Liver (tissue), 9 donors: ENCODE results near the gene LPAR1. TPM values are rescaled to one million over a fixed set of nuclear protein-coding genes. Genes with fewer than 3 reads are reported as not detected.
A peak's percentile ranks its signal among the peaks of the same experiment; 100 is the strongest.

Experiments
- DNase-seq: peaks from one replicate; pipeline ENCODE4 v3.0.0-alpha.2; 2017; ENCODE audit warnings: low spot score
- H3K27ac ChIP-seq, 2 donors: one replicate each; pipeline ENCODE4 v1.7.0; 2013; ENCODE audit warnings: inconsistent platforms in 2 of 2, low read length in 2 of 2, control low read depth in 1 of 2, low read depth in 1 of 2, mild to moderate bottlenecking in 1 of 2
- H3K27me3 ChIP-seq, 4 donors: one replicate each; pipeline versions ENCODE4 v1.6.1 to v1.7.0; 2013; ENCODE audit warnings: low read length in 3 of 4, inconsistent platforms in 1 of 4, mild to moderate bottlenecking in 1 of 4, moderate library complexity in 1 of 4; ENCODE audit not compliant: control insufficient read depth in 4 of 4, insufficient read depth in 4 of 4
- H3K36me3 ChIP-seq, 4 donors: one replicate each; pipeline versions ENCODE4 v1.6.1 to v1.7.0; 2013; ENCODE audit warnings: low read length in 3 of 4, mild to moderate bottlenecking in 3 of 4, low read depth in 1 of 4, moderate library complexity in 1 of 4; ENCODE audit not compliant: control insufficient read depth in 4 of 4, insufficient read depth in 3 of 4
- H3K4me1 ChIP-seq, 4 donors: one replicate each; pipeline versions ENCODE4 v1.6.1 to v1.7.0; 2013; ENCODE audit warnings: low read length in 3 of 4, mild to moderate bottlenecking in 3 of 4, moderate library complexity in 1 of 4; ENCODE audit not compliant: control insufficient read depth in 4 of 4, insufficient read depth in 4 of 4
- H3K4me3 ChIP-seq, 3 donors: one replicate each; pipeline versions ENCODE4 v1.6.1 to v1.7.0; 2013; ENCODE audit warnings: low read length in 3 of 3, control low read depth in 1 of 3, low read depth in 1 of 3, mild to moderate bottlenecking in 1 of 3
- H3K9ac ChIP-seq, 2 donors: one replicate each; pipeline ENCODE4 v1.7.0; 2013; ENCODE audit warnings: low read length in 2 of 2, mild to moderate bottlenecking in 2 of 2, moderate library complexity in 2 of 2, control low read depth in 1 of 2, low read depth in 1 of 2
- H3K9me3 ChIP-seq, 4 donors: one replicate each; pipeline versions ENCODE4 v1.6.1 to v1.7.0; 2013; ENCODE audit warnings: low read length in 3 of 4; ENCODE audit not compliant: control insufficient read depth in 4 of 4
- ATF3 ChIP-seq: IDR thresholded peaks from 2 replicates; pipeline ENCODE4 v1.6.1; 2016; ENCODE audit warnings: antibody characterized with exemption
- CTCF ChIP-seq: fragments of 150-350 bp; IDR thresholded peaks from 2 replicates; pipeline ENCODE4 v1.5.1; 2017; ENCODE audit warnings: improper control_type of control experiment, low read depth, low read length; ENCODE audit not compliant: missing input control
- EGR1 ChIP-seq, 2 donors: IDR thresholded peaks; 2 replicates each; pipeline ENCODE4 v1.6.1; 2016 to 2018; ENCODE audit warnings: antibody characterized with exemption in 2 of 2, low read depth in 2 of 2
- FOXA1 ChIP-seq: IDR thresholded peaks from 2 replicates; pipeline ENCODE4 v1.6.1; 2016; ENCODE audit warnings: antibody characterized with exemption
- FOXA2 ChIP-seq: IDR thresholded peaks from 2 replicates; pipeline ENCODE4 v1.6.1; 2016; ENCODE audit warnings: antibody characterized with exemption
- GABPA ChIP-seq, 2 donors: IDR thresholded peaks in 1 of 2; conservative IDR thresholded peaks in 1 of 2; 2 replicates each; pipeline ENCODE4 v1.6.1; 2016; ENCODE audit warnings: antibody characterized with exemption in 2 of 2, mild to moderate bottlenecking in 1 of 2, moderate library complexity in 1 of 2
- HNF4A ChIP-seq, 2 donors: conservative IDR thresholded peaks; 2 replicates each; pipeline ENCODE4 v1.6.1; 2016; ENCODE audit warnings: antibody characterized with exemption in 2 of 2, mild to moderate bottlenecking in 2 of 2
- HNF4G ChIP-seq: IDR thresholded peaks from 2 replicates; pipeline ENCODE4 v1.6.1; 2016; ENCODE audit warnings: antibody characterized with exemption
- JUND ChIP-seq, 2 donors: IDR thresholded peaks; 2 replicates each; pipeline ENCODE4 v1.6.1; 2016; ENCODE audit warnings: antibody characterized with exemption in 2 of 2
- NR2F2 ChIP-seq: IDR thresholded peaks from 2 replicates; pipeline ENCODE4 v1.6.1; 2016; ENCODE audit warnings: antibody characterized with exemption
- RAD21 ChIP-seq, 2 donors: IDR thresholded peaks; 2 replicates each; pipeline ENCODE4 v1.6.1; 2016; ENCODE audit warnings: antibody characterized with exemption in 2 of 2, mild to moderate bottlenecking in 2 of 2
- REST ChIP-seq: IDR thresholded peaks from 2 replicates; pipeline ENCODE4 v1.6.1; 2016; ENCODE audit warnings: antibody characterized with exemption, mild to moderate bottlenecking
- SP1 ChIP-seq: IDR thresholded peaks from 2 replicates; pipeline ENCODE4 v1.6.1; 2018; ENCODE audit warnings: antibody characterized with exemption, mild to moderate bottlenecking
- TAF1 ChIP-seq: conservative IDR thresholded peaks from 2 replicates; pipeline ENCODE4 v1.6.1; 2016; ENCODE audit warnings: antibody characterized with exemption, mild to moderate bottlenecking
- YY1 ChIP-seq: IDR thresholded peaks from 2 replicates; pipeline ENCODE4 v1.6.1; 2016; ENCODE audit warnings: antibody characterized with exemption, mild to moderate bottlenecking
- ZBTB33 ChIP-seq: IDR thresholded peaks from 2 replicates; pipeline ENCODE4 v1.6.1; 2016; ENCODE audit warnings: antibody characterized with exemption
- WGBS: extraction: QIAGEN DNeasy Blood & Tissue Kit; methylation state at CpG from one replicate; pipeline ENCODE4 v1.1.7; 2013; 5-methylcytosine and 5-hydroxymethylcytosine counted together
- polyA plus RNA-seq, 2 donors: library from polyadenylated mRNA; stranded (reverse) in 1 of 2; unstranded in 1 of 2; fragments of 200-250 nt in 1 of 2; fragments of >200 nt in 1 of 2; fragmentation: Nextera tagmentation in 1 of 2; extraction: Ambion mirVana in 1 of 2; gene quantifications; one replicate each; pipeline versions ENCODE4 v1.2.1 to v1.2.3, GENCODE V29; 2013 to 2015
- total RNA-seq, 2 donors: library from RNA; depleted of rRNA; stranded (reverse); fragments of >200 nt; gene quantifications; one replicate each; pipeline ENCODE4 v1.2.3, GENCODE V29; 2014
- donor health status: healthy.
- donor health status: healthy.
- donor health status: healthy.
- donor health status: healthy.
- donor health status: healthy.

Gene LPAR1
- total and polyA plus RNA-seq, 4 donors = 0.51 to 3.6 (median 1.1) TPM

GRCh38 chr9:110874963-110875674 is 163.2 kb downstream of the LPAR1 start:
- peak in 1 of 2 donors; percentile 27 for TF ChIP-seq RAD21 (IDR thresholded peaks at IDR 0.05)
- TF ChIP-seq ZBTB33 = no peak
- no peak for TF ChIP-seq GABPA (IDR thresholded peaks at IDR 0.05 in 1 of 2, conservative IDR thresholded peaks at IDR 0.05 in 1 of 2)
- TF ChIP-seq FOXA1 = no peak
- peak; percentile 13 for TF ChIP-seq REST
- no peak for TF ChIP-seq HNF4G
- TF ChIP-seq YY1 = no peak
- TF ChIP-seq NR2F2 = no peak
- TF ChIP-seq SP1 = no peak
- no peak for TF ChIP-seq TAF1
- TF ChIP-seq FOXA2 = no peak
- 75% methylated on average over 14 of the region's 14 CpGs for whole genome bisulfite sequencing
- H3K4me1 ChIP-seq = no peaks in the 10 kb centered on the region
- peaks cover 0 to 3% (median 0%) of the 10 kb centered on the region in 4 donors for H3K27me3 ChIP-seq
- no peak overlapping the region for H3K4me3 ChIP-seq
- H3K27ac ChIP-seq = no peak overlapping the region
- no peaks in the 10 kb centered on the region for H3K9me3 ChIP-seq
- H3K9ac ChIP-seq = no peak overlapping the region
- no peaks in the 10 kb centered on the region for H3K36me3 ChIP-seq
- DNase-seq = no peak

- Histone ChIP-seq H3K4me3 (no peak overlapping the region), H3K27me3 (peaks cover 0 to 3% (median 0%) of the 10 kb centered on the region in 4 donors), H3K9me3 (no peaks in the 10 kb centered on the region), H3K36me3 (no peaks in the 10 kb centered on the region), H3K27ac (no peak overlapping the region), H3K4me1 (no peaks in the 10 kb centered on the region), H3K9ac (no peak overlapping the region)
- WGBS = 78% methylated on average over 6 of the region's 6 CpGs
- DNase-seq = no peak
- TF ChIP-seq YY1 (no peak), REST (no peak), EGR1 (IDR thresholded peaks at IDR 0.05; ENCODE audit: low read depth in 2 of 2) (no peak), FOXA1 (no peak), SP1 (no peak), JUND (IDR thresholded peaks at IDR 0.05) (no peak), RAD21 (IDR thresholded peaks at IDR 0.05) (no peak), GABPA (IDR thresholded peaks at IDR 0.05 in 1 of 2, conservative IDR thresholded peaks at IDR 0.05 in 1 of 2) (no peak), ATF3 (no peak), HNF4A (conservative IDR thresholded peaks at IDR 0.05) (no peak), TAF1 (no peak), CTCF (no peak)
These were observed 165.3 kb downstream of the LPAR1 start for GRCh38 chr9:110872920-110873319.
